SK-N-SH (cell line): ENCODE results near the gene PGAM2.

Experiments used
- CTCF ChIP-seq: fragments of 200-600 bp; sonication (generic); IDR thresholded peaks from 2 replicates; pipeline ENCODE4 v1.6.1; 2017; ENCODE audit warnings: antibody characterized with exemption, mild to moderate bottlenecking, moderate library complexity
- EP300 ChIP-seq, 2 experiments: IDR thresholded peaks; 2 replicates each; pipeline versions ENCODE4 v1.4.0 to v1.6.1; 2012; ENCODE audit warnings: borderline replicate concordance in 1 of 2, low read depth in 1 of 2, low read length in 1 of 2
- EZH2phosphoT487 ChIP-seq: fragments of 200-600 bp; sonication (generic); IDR thresholded peaks from 2 replicates; pipeline ENCODE4 v1.6.1; 2017; ENCODE audit warnings: low read depth, mixed run types, mild to moderate bottlenecking, antibody characterized with exemption, moderate library complexity, borderline replicate concordance
- FOXJ3 ChIP-seq: sonication (generic); formaldehyde crosslinking; IDR thresholded peaks from 2 replicates; pipeline ENCODE4 v1.5.1; 2020; ENCODE audit warnings: mild to moderate bottlenecking, missing genetic modification reagents
- GABPA ChIP-seq: IDR thresholded peaks from 2 replicates; pipeline ENCODE4 v1.4.0; 2012; ENCODE audit warnings: low read depth, mild to moderate bottlenecking
- MAX ChIP-seq: IDR thresholded peaks from 2 replicates; pipeline ENCODE4 v1.4.0; 2012; ENCODE audit warnings: low read depth
- MXI1 ChIP-seq: IDR thresholded peaks from 2 replicates; pipeline ENCODE4 v1.6.1; 2012; ENCODE audit warnings: mild to moderate bottlenecking, low read depth, low read length, improper control_type of control experiment
- NFIC ChIP-seq: IDR thresholded peaks from 2 replicates; pipeline ENCODE4 v1.4.0; 2012; ENCODE audit warnings: borderline replicate concordance
- POLR2AphosphoS5 ChIP-seq: IDR thresholded peaks from 2 replicates; pipeline ENCODE4 v1.6.1; 2012; ENCODE audit warnings: low read depth, low read length
- RAD21 ChIP-seq: IDR thresholded peaks from 2 replicates; pipeline ENCODE4 v1.6.1; 2012; ENCODE audit warnings: mild to moderate bottlenecking, low read length
- RXRA ChIP-seq: IDR thresholded peaks from 2 replicates; pipeline ENCODE4 v1.4.0; 2012; ENCODE audit warnings: low read depth, mild to moderate bottlenecking, borderline replicate concordance
- USF2 ChIP-seq: fragments of 150-350 bp; IDR thresholded peaks from 2 replicates; pipeline ENCODE4 v1.6.1; 2017; ENCODE audit warnings: antibody characterized with exemption, low read length, low read depth, borderline replicate concordance

- TF ChIP-seq NFIC (no peak), RXRA (no peak), USF2 (no peak), POLR2AphosphoS5 (no peak), EP300 (IDR thresholded peaks at IDR 0.05; ENCODE audit: borderline replicate concordance in 1 of 2, low read depth in 1 of 2, low read length in 1 of 2) (no peak), EZH2phosphoT487 (no peak), FOXJ3 (CRISPR knock-in tag) (no peak), RAD21 (no peak), MXI1 (no peak), CTCF (no peak), GABPA (no peak), MAX (no peak)
These were observed 15.0 kb downstream of the PGAM2 start for GRCh38 chr7:44050121-44050914.
